ENCODE measurements around the gene TMEM121.

Gene TMEM121

GRCh38 chr14:105487449-105487985, 38.9 kb upstream of the TMEM121 start:
- H3K9me2 ChIP-seq (replicated peaks; ENCODE audit: insufficient read depth, low read length), result no peaks in the 10 kb centered on the region
- H3K9ac ChIP-seq (ENCODE audit: low read length), result peak overlapping the region; percentile 53
- peaks cover 5% of the 10 kb centered on the region; the same call in 1 of the 2 replicates for H3F3A ChIP-seq (ENCODE audit: insufficient read depth)
- H3K4me3 ChIP-seq (ENCODE audit: insufficient read depth, low read length, poor library complexity, severe bottlenecking), result peak overlapping the region; percentile 50
- no peaks in the 10 kb centered on the region for H3K27me3 ChIP-seq (ENCODE audit: low read length)
- TF ChIP-seq CTCF (IDR thresholded peaks at IDR 0.05; ENCODE audit: insufficient read depth, low read length, poor library complexity, severe bottlenecking) (no peak), EZH2phosphoT487 (conservative IDR thresholded peaks at IDR 0.05; ENCODE audit: low read length) (no peak)
- H3K36me3 ChIP-seq (ENCODE audit: low read length), result no peaks in the 10 kb centered on the region
- no peaks in the 10 kb centered on the region for H4K20me1 ChIP-seq (ENCODE audit: low read depth, low read length)
- peak overlapping the region; percentile 9 for H2AFZ ChIP-seq (ENCODE audit: low read depth, low read length, severe bottlenecking)
- H3K79me2 ChIP-seq (ENCODE audit: insufficient read depth, low read length), result no peaks in the 10 kb centered on the region
- peak overlapping the region; percentile 54 for H3K4me2 ChIP-seq (ENCODE audit: low read depth, low read length, poor library complexity, severe bottlenecking)
- no peaks in the 10 kb centered on the region for H3K9me3 ChIP-seq (ENCODE audit: insufficient read depth, low read length)
- no peak overlapping the region for H3K27ac ChIP-seq (ENCODE audit: low read depth, low read length)

GRCh38 chr14:105487986-105488777, 38.2 kb upstream of the TMEM121 start:
- Histone ChIP-seq H3K4me2 (ENCODE audit: low read depth, low read length, poor library complexity, severe bottlenecking) (peak overlapping the region; percentile 54), H3K9me3 (ENCODE audit: insufficient read depth, low read length) (no peaks in the 10 kb centered on the region), H3F3A (ENCODE audit: insufficient read depth) (peaks cover 5% of the 10 kb centered on the region; the same call in 1 of the 2 replicates), H3K9me2 (replicated peaks; ENCODE audit: insufficient read depth, low read length) (no peaks in the 10 kb centered on the region), H3K27me3 (ENCODE audit: low read length) (no peaks in the 10 kb centered on the region), H2AFZ (ENCODE audit: low read depth, low read length, severe bottlenecking) (no peak overlapping the region), H3K9ac (ENCODE audit: low read length) (peak overlapping the region; percentile 53), H4K20me1 (ENCODE audit: low read depth, low read length) (no peaks in the 10 kb centered on the region), H3K4me3 (ENCODE audit: insufficient read depth, low read length, poor library complexity, severe bottlenecking) (peak overlapping the region; percentile 50), H3K27ac (ENCODE audit: low read depth, low read length) (no peak overlapping the region), H3K79me2 (ENCODE audit: insufficient read depth, low read length) (no peaks in the 10 kb centered on the region), H3K36me3 (ENCODE audit: low read length) (no peaks in the 10 kb centered on the region)
- no peak for TF ChIP-seq CTCF (IDR thresholded peaks at IDR 0.05; ENCODE audit: insufficient read depth, low read length, poor library complexity, severe bottlenecking)
- no peak for TF ChIP-seq EZH2phosphoT487 (conservative IDR thresholded peaks at IDR 0.05; ENCODE audit: low read length)

- no peak overlapping the region for H2AFZ ChIP-seq (ENCODE audit: low read depth, low read length, severe bottlenecking)
- TF ChIP-seq CTCF (IDR thresholded peaks at IDR 0.05; ENCODE audit: insufficient read depth, low read length, poor library complexity, severe bottlenecking) (no peak), EZH2phosphoT487 (conservative IDR thresholded peaks at IDR 0.05; ENCODE audit: low read length) (no peak)
- H3K9ac ChIP-seq (ENCODE audit: low read length), result peak overlapping the region; percentile 91
- H4K20me1 ChIP-seq (ENCODE audit: low read depth, low read length), result no peaks in the 10 kb centered on the region
- H3K9me3 ChIP-seq (ENCODE audit: insufficient read depth, low read length), result no peaks in the 10 kb centered on the region
- H3K27me3 ChIP-seq (ENCODE audit: low read length), result no peaks in the 10 kb centered on the region
- no peaks in the 10 kb centered on the region for H3K36me3 ChIP-seq (ENCODE audit: low read length)
- H3K4me3 ChIP-seq (ENCODE audit: insufficient read depth, low read length, poor library complexity, severe bottlenecking), result no peak overlapping the region
- peak overlapping the region; percentile 84 for H3K4me2 ChIP-seq (ENCODE audit: low read depth, low read length, poor library complexity, severe bottlenecking)
- H3K79me2 ChIP-seq (ENCODE audit: insufficient read depth, low read length), result no peaks in the 10 kb centered on the region
- H3F3A ChIP-seq (ENCODE audit: insufficient read depth), result peaks cover 5% of the 10 kb centered on the region; the same call in 1 of the 2 replicates
- no peak overlapping the region for H3K27ac ChIP-seq (ENCODE audit: low read depth, low read length)
- H3K9me2 ChIP-seq (replicated peaks; ENCODE audit: insufficient read depth, low read length), result no peaks in the 10 kb centered on the region
These were observed 37.4 kb upstream of the TMEM121 start for GRCh38 chr14:105488781-105489541.
